Smooth muscle cell (in vitro differentiated cells): ENCODE data around the gene NETO1. TPM values are rescaled to one million over a fixed set of nuclear protein-coding genes. Genes with fewer than 3 reads are reported as not detected.

Experiments
- DNase-seq: peaks from one replicate; lab custom pipeline; 2025; ENCODE audit not compliant: unreplicated experiment; lab: John Stamatoyannopoulos, UW
- H2AFZ ChIP-seq: fragments of 200-600 bp; sonication (generic); 2 replicates; pipeline ENCODE4 v1.6.0; 2016; ENCODE audit warnings: antibody characterized with exemption, low read depth, mild to moderate bottlenecking
- H3F3A ChIP-seq: fragments of 200-600 bp; sonication (generic); 2 replicates; pipeline ENCODE4 v1.6.0; 2017; ENCODE audit warnings: antibody characterized with exemption, low read depth
- H3K27ac ChIP-seq: fragments of 200-600 bp; sonication (generic); 2 replicates; pipeline ENCODE4 v1.5.1; 2016; ENCODE audit warnings: low read depth, mild to moderate bottlenecking
- H3K27me3 ChIP-seq: fragments of 200-600 bp; sonication (generic); 2 replicates; pipeline ENCODE4 v1.6.1; 2016; ENCODE audit warnings: low read depth, mild to moderate bottlenecking
- H3K36me3 ChIP-seq: fragments of 200-600 bp; sonication (generic); 2 replicates; pipeline ENCODE4 v1.5.1; 2016; ENCODE audit warnings: low read depth
- H3K4me1 ChIP-seq: fragments of 200-600 bp; sonication (generic); 2 replicates; pipeline ENCODE4 v1.5.1; 2016; ENCODE audit warnings: low read depth
- H3K4me2 ChIP-seq: fragments of 200-600 bp; sonication (generic); 2 replicates; pipeline ENCODE4 v1.6.0; 2016; ENCODE audit warnings: mild to moderate bottlenecking
- H3K4me3 ChIP-seq: fragments of 200-600 bp; sonication (generic); 2 replicates; pipeline ENCODE4 v1.5.1; 2016; ENCODE audit warnings: mild to moderate bottlenecking
- H3K79me2 ChIP-seq: fragments of 200-600 bp; sonication (generic); 2 replicates; pipeline ENCODE4 v1.6.0; 2016; ENCODE audit warnings: low read depth, mild to moderate bottlenecking
- H3K9ac ChIP-seq: fragments of 200-600 bp; sonication (generic); 2 replicates; pipeline ENCODE4 v1.6.0; 2016; ENCODE audit warnings: low read depth
- H3K9me3 ChIP-seq: fragments of 200-600 bp; sonication (generic); replicated peaks from 2 replicates; pipeline ENCODE4 v1.5.1; 2016; ENCODE audit warnings: low read depth
- H4K20me1 ChIP-seq: fragments of 200-600 bp; sonication (generic); 2 replicates; pipeline ENCODE4 v1.6.0; 2016; ENCODE audit warnings: low read depth
- CTCF ChIP-seq: fragments of 200-600 bp; sonication (generic); IDR thresholded peaks from 2 replicates; pipeline ENCODE4 v1.5.1; 2017; ENCODE audit warnings: borderline replicate concordance, mild to moderate bottlenecking, antibody characterized with exemption; ENCODE audit not compliant: insufficient read depth, poor library complexity, severe bottlenecking
- WGBS: methylation state at CpG from one replicate; pipeline ENCODE4 v1.1.7; 2016; ENCODE audit warnings: low lambda C conversion rate; 5-methylcytosine and 5-hydroxymethylcytosine counted together
- polyA plus RNA-seq: library from polyadenylated mRNA; unstranded; fragments of >200 nt; fragmentation: Nextera tagmentation; extraction: Ambion mirVana; gene quantifications from 2 replicates; pipeline ENCODE4 v1.2.1, GENCODE V29; 2016
- total RNA-seq: library from RNA; depleted of rRNA; stranded (reverse); fragments of >200 nt; gene quantifications from 2 replicates; pipeline ENCODE4 v1.2.3, GENCODE V29; 2014

Gene NETO1
- total RNA-seq (0.04 and 0.27 TPM in 2 replicates), polyA plus RNA-seq (0.53 TPM in 1 of 2 replicates, not detected in the other)

GRCh38 chr18:72867746-72868584 lies at the start of gene NETO1:
Gene NETO1, minus strand, starts transcription at chr18:72867987. Its CDS starts 696 bp downstream, at chr18:72867291.
- H3K79me2 ChIP-seq: no peaks in the 10 kb centered on the region
- H3K36me3 ChIP-seq: no peaks in the 10 kb centered on the region
- H3K4me3 ChIP-seq: peak within 1 kb of the TSS; percentile 52
- no peaks in the 10 kb centered on the region for H3K9me3 ChIP-seq
- H2AFZ ChIP-seq: peak within 1 kb of the TSS; percentile 65
- H3K4me2 ChIP-seq: peak within 1 kb of the TSS; percentile 95
- WGBS: 0% methylated on average over 25 of the region's 85 CpGs
- no peak within 1 kb of the TSS for H3K9ac ChIP-seq
- H3K27me3 ChIP-seq: peaks cover 78% of the 10 kb centered on the region
- H3F3A ChIP-seq: no peaks in the 10 kb centered on the region
- H4K20me1 ChIP-seq: no peaks in the 10 kb centered on the region
- no peak for TF ChIP-seq CTCF
- no peak for DNase-seq
- H3K4me1 ChIP-seq: peaks cover 12% of the 10 kb centered on the region
- no peak within 1 kb of the TSS for H3K27ac ChIP-seq

- Histone ChIP-seq H3K9ac (no peak overlapping the region), H3K4me2 (no peak overlapping the region), H3F3A (no peaks in the 10 kb centered on the region), H3K79me2 (no peaks in the 10 kb centered on the region), H3K27me3 (no peaks in the 10 kb centered on the region), H3K9me3 (no peaks in the 10 kb centered on the region), H2AFZ (no peak overlapping the region), H3K4me3 (no peak overlapping the region), H4K20me1 (no peaks in the 10 kb centered on the region), H3K4me1 (no peaks in the 10 kb centered on the region), H3K27ac (no peak overlapping the region), H3K36me3 (no peaks in the 10 kb centered on the region)
- no peak for DNase-seq
- WGBS: 81% methylated on average over 5 of the region's 5 CpGs
- TF ChIP-seq CTCF: no peak
These were observed 42.3 kb upstream of the NETO1 start for GRCh38 chr18:72910045-72910444.

GRCh38 chr18:72908181-72908580 lies 40.4 kb upstream of the NETO1 start:
- DNase-seq: no peak
- Histone ChIP-seq H3K4me2 (no peak overlapping the region), H2AFZ (no peak overlapping the region), H3K9ac (no peak overlapping the region), H3F3A (no peaks in the 10 kb centered on the region), H3K27ac (no peak overlapping the region), H3K9me3 (no peaks in the 10 kb centered on the region), H3K27me3 (peaks cover 8% of the 10 kb centered on the region), H3K36me3 (no peaks in the 10 kb centered on the region), H4K20me1 (no peaks in the 10 kb centered on the region), H3K79me2 (no peaks in the 10 kb centered on the region), H3K4me3 (no peak overlapping the region), H3K4me1 (no peaks in the 10 kb centered on the region)
- TF ChIP-seq CTCF: no peak
- 48% methylated on average over 2 of the region's 2 CpGs for WGBS
